Pancreas (tissue), 10 donors: ENCODE data around the gene ZDHHC11B. TPM values are rescaled to one million over a fixed set of nuclear protein-coding genes. Genes with fewer than 3 reads are reported as not detected.
"Not testable (repeated sequence)": the region's sequence is repeated elsewhere in the genome, so short reads cannot be mapped to it uniquely, and the experiment has no call there.

Experiments
- ATAC-seq, 4 donors: fragments of 200-7000 bp; cut with Tn5 transposase; one replicate each; pipeline versions ENCODE4 v1.8.0 to v1.9.1; 2020; ENCODE audit warnings: mild to moderate bottlenecking in 4 of 4, moderate library complexity in 4 of 4
- DNase-seq, 6 donors: peaks; one replicate each; pipeline ENCODE4 v3.0.0-alpha.2; 2020
- FAIRE-seq: peaks from 2 replicates; lab custom pipeline; 2012; peaks lifted over from hg19 to GRCh38; lab: Jason Lieb, UNC
- H3K27ac ChIP-seq, 4 donors: fragments of 200-600 bp; sonication (generic); 1 replicate in 3 of 4; 2 replicates in 1 of 4; pipeline versions ENCODE4 v1.5.0 to v1.8.0; 2020
- H3K27me3 ChIP-seq, 4 donors: fragments of 200-600 bp; one replicate each; pipeline ENCODE4 v1.8.0; 2021
- H3K36me3 ChIP-seq, 3 donors: fragments of 200-600 bp; sonication (generic) in 1 of 3; one replicate each; pipeline versions ENCODE4 v1.5.0 to v1.8.0; 2020 to 2021
- H3K4me1 ChIP-seq, 3 donors: fragments of 200-600 bp; one replicate each; pipeline ENCODE4 v1.8.0; 2021
- H3K4me3 ChIP-seq, 4 donors: fragments of 200-600 bp; sonication (generic) in 2 of 4; one replicate each; pipeline versions ENCODE4 v1.5.0 to v1.8.0; 2020 to 2021
- H3K9me3 ChIP-seq, 4 donors: fragments of 200-600 bp; one replicate each; pipeline ENCODE4 v1.8.0; 2021
- WGBS, 2 donors: extraction: QIAGEN DNeasy Blood & Tissue Kit; methylation state at CpG; one replicate each; pipeline ENCODE4 v1.1.7; 2013; 5-methylcytosine and 5-hydroxymethylcytosine counted together
- intact Hi-C, 3 donors: fragments of 100-400 bp; cut with DNase I; formaldehyde crosslinking; loops; one replicate each; pipeline versions ENCODE4 v1.11.1 to v1.14.2; 2022
- polyA plus RNA-seq, 2 donors: library from polyadenylated mRNA; stranded (reverse); fragments of 200-250 nt; gene quantifications; one replicate each; pipeline ENCODE4 v1.2.3, GENCODE V29; 2013
- total RNA-seq, 6 donors: library from RNA; stranded (reverse); fragmentation: NEBNext Ultra II Directional in 4 of 6; extraction: Animal tissue kit (Norgen Biotek cat#: 25700) in 4 of 6; gene quantifications; one replicate each; pipeline versions ENCODE4 v1.2.1 to v1.2.4, GENCODE V29; 2021 to 2023
- TF ChIP-seq, protein P1 (sequence below), 4 donors: fragments of 200-600 bp; sonication (generic) in 3 of 4; IDR thresholded peaks; one replicate each; pipeline versions ENCODE4 v1.5.0 to v1.8.0; 2021; ENCODE audit warnings: antibody characterized with exemption in 4 of 4
- donor health status: healthy with polysubstance abuse.
- donor health status: DM: no; HTN: no; CAD: no; lungs with moderate emphysema.
- donor health status: DM: no; HTN: no; CAD: no.
- donor health status: control.
- donor health status: control.
- donor health status: Bipolar disorder and iron deficiency.
- donor health status: DM: yes; HTN: yes; CAD: no.
- donor health status: DM: no; HTN: no; CAD: no.
- donor health status: DM: no; HTN: no; CAD: no.
- donor health status: DM: yes; HTN: yes; CAD: no.

ZDHHC11B gene
- total and polyA plus RNA-seq, 8 donors, result 2.8 to 19.9 (median 6.2) TPM

- intact Hi-C loops, result loop anchor here in 1 of 3 donors (10.0 kb wide), 1 partner anchor 89 kb away; no protein-coding TSS in a partner anchor
- WGBS, 2 donors, result 32 to 39% methylated on average over 10 to 12 of the region's 12 CpGs
- TF ChIP-seq, protein P1, sequence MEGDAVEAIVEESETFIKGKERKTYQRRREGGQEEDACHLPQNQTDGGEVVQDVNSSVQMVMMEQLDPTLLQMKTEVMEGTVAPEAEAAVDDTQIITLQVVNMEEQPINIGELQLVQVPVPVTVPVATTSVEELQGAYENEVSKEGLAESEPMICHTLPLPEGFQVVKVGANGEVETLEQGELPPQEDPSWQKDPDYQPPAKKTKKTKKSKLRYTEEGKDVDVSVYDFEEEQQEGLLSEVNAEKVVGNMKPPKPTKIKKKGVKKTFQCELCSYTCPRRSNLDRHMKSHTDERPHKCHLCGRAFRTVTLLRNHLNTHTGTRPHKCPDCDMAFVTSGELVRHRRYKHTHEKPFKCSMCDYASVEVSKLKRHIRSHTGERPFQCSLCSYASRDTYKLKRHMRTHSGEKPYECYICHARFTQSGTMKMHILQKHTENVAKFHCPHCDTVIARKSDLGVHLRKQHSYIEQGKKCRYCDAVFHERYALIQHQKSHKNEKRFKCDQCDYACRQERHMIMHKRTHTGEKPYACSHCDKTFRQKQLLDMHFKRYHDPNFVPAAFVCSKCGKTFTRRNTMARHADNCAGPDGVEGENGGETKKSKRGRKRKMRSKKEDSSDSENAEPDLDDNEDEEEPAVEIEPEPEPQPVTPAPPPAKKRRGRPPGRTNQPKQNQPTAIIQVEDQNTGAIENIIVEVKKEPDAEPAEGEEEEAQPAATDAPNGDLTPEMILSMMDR (IDR thresholded peaks at IDR 0.05), result no peak
- ATAC-seq (peak; percentile 73 to 93 (median 80)), DNase-seq (peak; percentile 75 to 92 (median 86)), FAIRE-seq (no peak)
- Histone ChIP-seq H3K36me3 (no peaks in the 10 kb centered on the region), H3K4me1 (peaks cover 0 to 7% (median 5%) of the 10 kb centered on the region in 3 donors), H3K27me3 (no peaks in the 10 kb centered on the region), H3K4me3 (no peak overlapping the region), H3K27ac (no peak overlapping the region), H3K9me3 (no peaks in the 10 kb centered on the region)
Observed at GRCh38 chr5:773517-774264, 10.8 kb downstream of the ZDHHC11B start.

GRCh38 chr5:772931-773330 lies 11.6 kb downstream of the ZDHHC11B start:
- H3K9me3 ChIP-seq, H3K27ac ChIP-seq, H3K36me3 ChIP-seq, FAIRE-seq, H3K4me1 ChIP-seq, H3K27me3 ChIP-seq, H3K4me3 ChIP-seq: not testable (repeated sequence)
- intact Hi-C loops, result loop anchor here in 1 of 3 donors (10.0 kb wide), 1 partner anchor 88 kb away; no protein-coding TSS in a partner anchor
- DNase-seq (peak in 3 of 6 donors; percentile 20 to 53 (median 37)), ATAC-seq (peak in 2 of 4 donors; percentile 4 to 12)
- WGBS, 2 donors, result 82 to 91% methylated on average over 13 of the region's 13 CpGs

DNA sequence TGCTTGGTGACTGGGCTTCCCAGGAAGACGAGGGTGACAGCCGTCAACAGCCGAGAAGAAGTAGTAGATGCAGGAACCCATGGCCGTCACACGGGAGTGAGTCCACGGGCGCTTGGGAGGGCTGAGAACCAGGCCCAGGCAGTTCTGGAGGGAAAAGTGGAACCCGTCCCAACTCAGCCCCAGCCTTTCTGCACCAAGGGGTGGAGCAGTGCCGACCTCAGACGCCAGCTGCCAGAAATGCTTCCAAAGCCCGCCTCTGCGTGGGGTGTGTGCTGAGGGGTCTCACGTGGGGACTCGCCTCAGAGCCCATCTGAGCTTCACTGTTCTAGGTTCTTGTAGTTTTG lies 12.0 kb downstream of the ZDHHC11B start:
- not testable (repeated sequence) for ATAC-seq, H3K36me3 ChIP-seq, H3K27ac ChIP-seq, H3K4me3 ChIP-seq, H3K27me3 ChIP-seq, H3K9me3 ChIP-seq, FAIRE-seq, H3K4me1 ChIP-seq
- peak in 3 of 6 donors; percentile 6 to 38 (median 15) for DNase-seq
- WGBS, 2 donors, result 83% methylated on average over 1 of the region's 14 CpGs; no CpG with 5 or more reads in 1 of the 2 donors
- intact Hi-C loops, result loop anchor here in 1 of 3 donors (10.0 kb wide), 1 partner anchor 88 kb away; no protein-coding TSS in a partner anchor

DNA sequence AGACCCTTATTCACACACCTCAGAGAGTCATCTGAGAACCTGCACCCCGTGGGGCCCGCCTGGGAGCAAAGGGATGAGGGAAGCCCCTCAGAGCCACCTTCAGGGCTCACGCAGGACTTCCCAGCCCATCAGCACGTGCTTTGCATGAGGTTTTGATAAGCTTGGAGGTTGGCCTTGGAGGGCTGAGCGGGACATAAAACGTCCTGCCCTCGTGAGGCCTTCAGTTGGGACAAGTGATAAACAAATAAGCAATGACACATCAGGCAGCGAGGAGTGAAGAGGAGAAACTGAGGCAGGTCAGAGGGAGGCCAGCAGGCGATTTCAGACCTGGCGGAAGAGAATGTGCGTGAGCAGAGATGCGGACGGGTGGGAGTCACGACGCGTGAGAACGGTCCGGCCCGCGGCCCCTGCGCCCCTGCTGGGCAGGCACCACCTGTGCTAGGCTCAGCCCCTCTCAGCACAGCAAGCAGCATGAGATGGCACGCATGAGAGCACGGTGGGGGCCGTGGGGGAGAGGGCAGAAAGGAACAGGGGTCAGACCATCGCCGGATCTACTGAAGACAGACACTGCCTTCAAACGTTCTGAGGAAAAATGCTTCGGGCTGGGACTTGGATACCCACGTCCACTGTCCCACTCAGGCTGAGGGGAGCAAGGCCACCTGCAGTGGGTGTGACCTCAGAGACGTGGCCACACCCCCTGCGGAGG lies 12.5 kb downstream of the ZDHHC11B start:
- H3K27me3 ChIP-seq, H3K9me3 ChIP-seq, H3K4me1 ChIP-seq, H3K36me3 ChIP-seq, ATAC-seq, FAIRE-seq, H3K27ac ChIP-seq, H3K4me3 ChIP-seq: not testable (repeated sequence)
- 72 to 87% methylated on average over 9 to 13 of the region's 31 CpGs for WGBS, 2 donors
- intact Hi-C loops, result loop anchor here in 1 of 3 donors (10.0 kb wide), 1 partner anchor 87 kb away; no protein-coding TSS in a partner anchor
- peak in 1 of 6 donors; percentile 6 for DNase-seq

- H3K27me3 ChIP-seq, H3K4me1 ChIP-seq, H3K9me3 ChIP-seq, FAIRE-seq, H3K36me3 ChIP-seq, ATAC-seq, H3K4me3 ChIP-seq, H3K27ac ChIP-seq: not testable (repeated sequence)
- WGBS, 2 donors, result 84 to 88% methylated on average over 19 of the region's 19 CpGs
- peak in 2 of 6 donors; percentile 35 to 53 for DNase-seq
- intact Hi-C loops, result loop anchor here in 1 of 3 donors (10.0 kb wide), 1 partner anchor 86 kb away; no protein-coding TSS in a partner anchor
Observed at GRCh38 chr5:771087-771781, 13.3 kb downstream of the ZDHHC11B start.

GRCh38 chr5:770585-770984 lies 13.9 kb downstream of the ZDHHC11B start:
- DNase-seq, result peak in 2 of 6 donors; percentile 45 to 64
- not testable (repeated sequence) for H3K4me3 ChIP-seq, H3K27me3 ChIP-seq, FAIRE-seq, ATAC-seq, H3K27ac ChIP-seq, H3K36me3 ChIP-seq, H3K4me1 ChIP-seq, H3K9me3 ChIP-seq
- 94 to 95% methylated on average over 7 to 9 of the region's 10 CpGs for WGBS, 2 donors
- intact Hi-C loops, result loop anchor here in 1 of 3 donors (10.0 kb wide), 1 partner anchor 86 kb away; no protein-coding TSS in a partner anchor

DNA sequence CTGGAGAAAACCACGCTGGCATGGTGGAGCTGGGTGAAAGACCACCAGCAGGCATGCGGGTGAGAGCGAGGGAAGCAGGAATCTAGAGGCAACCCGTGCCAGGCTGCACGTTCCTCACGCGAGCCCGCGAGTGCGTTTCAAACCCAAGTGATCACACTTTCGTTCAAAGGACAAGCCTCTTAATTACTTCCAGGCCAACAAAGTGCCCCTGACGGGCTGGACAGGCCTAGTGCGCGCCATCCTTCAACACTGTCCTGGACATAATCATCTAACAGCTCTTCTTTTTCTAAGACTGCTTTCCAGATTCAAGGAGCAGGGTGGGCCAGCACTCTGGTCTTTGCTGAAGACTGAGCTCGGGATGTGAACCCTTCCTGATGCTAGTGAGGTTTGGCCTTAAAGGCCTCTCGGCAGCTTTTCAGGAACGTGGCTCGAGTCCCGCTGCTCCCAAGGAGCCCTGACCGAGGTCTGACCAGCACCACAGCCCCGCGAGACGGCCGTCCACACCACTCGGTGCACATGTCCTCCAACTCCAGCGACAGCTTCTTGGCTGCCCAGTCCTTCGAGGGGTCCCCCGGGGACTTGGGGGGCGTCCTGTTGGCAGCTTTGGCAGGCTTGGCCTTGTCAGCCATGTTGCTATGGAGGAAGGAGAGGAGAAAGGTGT lies 14.9 kb downstream of the ZDHHC11B start:
- intact Hi-C loops, result loop anchor here in 2 of 3 donors (10.0 kb wide), 2 partner anchors 65 to 85 kb away; no protein-coding TSS in a partner anchor
- peak in 3 of 6 donors; percentile 9 to 60 (median 40) for DNase-seq
- H3K4me1 ChIP-seq, result not testable (repeated sequence)

More for the DNA sequence above, 14.9 kb downstream of the ZDHHC11B start:
- H3K4me3 ChIP-seq, H3K36me3 ChIP-seq, FAIRE-seq, ATAC-seq, H3K27ac ChIP-seq, H3K9me3 ChIP-seq, H3K27me3 ChIP-seq: not testable (repeated sequence)
- WGBS, 2 donors, result 92 to 93% methylated on average over 23 to 29 of the region's 29 CpGs
